ENCODE data around the gene OXLD1.

DNA sequence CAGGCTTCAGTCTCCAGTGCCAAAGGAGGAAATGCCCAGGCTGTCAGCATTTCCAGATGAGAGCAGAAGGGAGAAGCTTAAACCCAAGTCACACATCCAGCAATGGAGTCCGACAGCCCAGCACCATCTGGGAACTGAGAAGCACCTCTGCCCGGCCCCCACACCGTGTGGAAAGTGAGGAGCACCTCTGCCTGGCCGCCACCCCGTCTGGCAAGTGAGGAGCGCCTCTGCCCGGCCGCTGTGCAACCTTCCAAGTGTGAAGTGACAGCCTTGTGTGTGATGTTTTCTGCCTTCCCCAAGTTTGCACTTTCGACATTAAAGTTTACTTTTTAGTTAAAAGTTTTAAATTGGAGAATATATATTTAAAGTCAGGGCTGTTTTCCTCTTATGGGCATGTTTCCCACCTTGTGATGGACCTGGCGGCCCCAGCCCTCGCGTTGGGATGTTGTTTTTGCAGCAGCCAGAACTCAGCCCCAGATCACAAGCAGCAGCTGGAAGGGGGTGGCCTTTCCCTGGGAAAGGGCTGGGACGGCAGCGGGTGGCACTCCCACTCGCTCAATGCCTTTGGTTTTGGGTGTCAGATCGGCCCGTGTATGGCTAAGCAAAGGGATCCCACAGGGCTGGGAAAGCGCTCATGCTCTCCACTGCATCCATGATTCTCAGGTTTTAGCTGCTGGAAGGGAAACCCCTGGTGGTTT is 7.3 kb upstream of the OXLD1 start:
- TF ChIP-seq POLR2A (IDR thresholded peaks at IDR 0.05; ENCODE audit: low read length): no peak
- TF ChIP-seq GATA1 (IDR thresholded peaks at IDR 0.05; ENCODE audit: low read depth, low read length): no peak
